HG03196 (cell line): ENCODE measurements around the gene ZNF274.
"Not testable (repeated sequence)": the region's sequence is repeated elsewhere in the genome, so short reads cannot be mapped to it uniquely, and the experiment has no call there.

Source experiments
- ATAC-seq: cut with Tn5 transposase; IDR thresholded peaks from one replicate; pipeline ENCODE4 v1.9.1; 2021; ENCODE audit not compliant: unreplicated experiment

ZNF274 gene

GRCh38 chr19:58212336-58213074 lies 29.6 kb downstream of the ZNF274 start:
- ATAC-seq: no peak

GRCh38 chr19:58213075-58213369 lies 30.2 kb downstream of the ZNF274 start:
- no peak for ATAC-seq

DNA sequence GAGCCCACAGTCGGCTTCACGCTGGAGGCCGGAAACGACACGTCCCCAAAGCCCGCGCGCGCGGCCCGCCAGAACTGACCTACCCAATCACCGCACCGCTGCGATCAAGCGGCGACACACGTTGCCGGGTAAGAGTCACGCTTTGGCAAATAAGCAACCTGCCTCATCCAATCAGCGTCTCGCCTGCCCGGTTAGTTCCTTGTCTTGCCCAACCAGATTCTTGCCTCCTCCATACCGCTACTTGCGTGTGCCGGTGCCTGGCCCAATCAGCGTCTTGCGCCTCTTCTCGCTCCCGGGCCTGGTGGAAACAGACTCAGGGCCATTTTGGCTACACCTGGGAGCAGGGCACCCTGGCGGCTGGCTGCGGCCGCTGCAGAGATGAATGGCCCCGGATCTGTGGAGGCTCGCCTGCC lies 34.2 kb downstream of the ZNF274 start:
- no peak for ATAC-seq

DNA sequence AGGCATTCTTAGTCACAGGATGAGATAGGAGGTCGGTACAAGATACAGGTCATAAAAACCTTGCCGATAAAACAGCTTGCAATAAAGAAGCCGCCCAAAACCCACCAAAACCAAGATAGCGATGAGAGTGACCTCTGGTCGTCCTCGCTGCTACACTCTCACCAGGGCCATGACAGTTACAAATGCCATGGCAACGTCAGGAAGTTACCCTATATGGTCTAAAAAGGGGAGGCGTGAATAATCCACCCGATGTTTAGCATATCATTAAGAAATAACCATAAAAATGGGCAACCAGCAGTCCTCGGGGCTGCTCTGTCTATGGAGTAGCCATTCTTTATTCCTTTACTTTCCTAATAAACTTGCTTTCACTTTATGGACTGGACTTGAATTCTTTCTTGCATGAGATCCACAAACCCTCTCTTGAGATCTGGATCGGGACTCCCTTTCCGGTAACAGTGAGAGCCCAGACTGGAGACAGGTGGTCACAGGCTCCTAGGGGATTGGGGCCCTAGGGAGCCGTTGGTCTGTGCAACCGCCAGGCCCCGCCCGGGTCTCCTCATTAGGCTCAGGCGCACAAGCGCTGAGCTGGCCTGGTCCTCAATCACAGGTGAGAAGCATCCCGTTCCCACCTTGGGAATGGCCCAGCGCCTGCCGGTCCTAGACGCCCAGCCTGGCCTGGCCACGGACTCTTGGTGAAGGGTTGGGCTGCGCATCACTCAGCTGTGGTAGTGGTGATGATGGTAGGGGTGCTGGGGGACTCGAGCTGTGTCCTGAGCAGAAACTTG lies 34.9 kb downstream of the ZNF274 start:
- no peak for ATAC-seq

DNA sequence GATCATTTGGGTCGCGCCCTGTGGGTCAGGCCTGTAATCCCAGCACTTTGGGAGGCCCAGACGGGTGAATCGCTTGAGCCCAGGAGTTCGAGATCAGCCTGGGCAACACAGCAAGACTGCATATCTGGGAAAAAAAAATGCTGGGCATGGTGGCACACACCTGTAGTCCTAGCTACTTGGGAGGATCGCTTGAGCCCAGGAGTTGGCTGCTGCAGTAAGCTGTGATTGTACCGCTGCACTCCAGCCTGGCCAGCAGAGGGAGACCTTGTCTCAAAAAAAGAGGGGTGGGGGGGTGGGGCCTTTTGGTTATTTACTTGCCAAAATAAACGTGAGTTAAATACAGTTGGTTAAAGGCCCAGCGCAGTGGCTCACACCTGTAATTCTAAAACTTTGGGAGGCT lies 36.0 kb downstream of the ZNF274 start:
- ATAC-seq: no peak

DNA sequence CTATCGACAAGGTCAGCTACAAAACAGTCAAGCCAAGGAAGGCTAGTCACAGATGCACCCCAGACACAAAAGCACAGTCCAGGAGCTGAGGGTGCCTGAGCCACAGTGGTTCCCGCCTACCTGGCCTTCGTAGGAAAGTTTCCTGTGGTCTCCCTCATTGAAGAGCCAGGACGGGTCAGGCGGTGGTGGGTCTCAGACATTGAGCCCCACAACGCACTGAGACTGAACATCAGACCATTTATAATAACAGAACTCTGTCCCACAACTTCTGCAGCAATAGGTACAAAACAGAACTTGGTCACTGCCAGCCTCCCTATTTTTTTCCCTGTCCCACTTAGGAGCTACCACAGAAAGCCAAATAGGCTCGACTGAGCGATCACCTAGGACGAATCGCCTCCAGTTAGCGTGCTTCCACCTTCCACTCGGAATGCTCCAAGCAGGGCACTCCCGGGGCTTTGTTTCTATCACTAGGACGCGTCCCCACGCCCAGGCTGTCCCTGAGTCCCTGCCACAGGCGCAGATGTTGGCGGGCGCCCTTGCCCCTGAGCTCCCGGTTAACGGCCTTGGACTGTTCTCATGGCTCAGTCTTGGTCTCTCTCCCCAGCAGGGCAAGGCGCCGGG lies 45.2 kb downstream of the ZNF274 start:
- no peak for ATAC-seq

- peak; percentile 85 for ATAC-seq
Measured at GRCh38 chr19:58228585-58229254, 45.9 kb downstream of the ZNF274 start, which contains the start of gene ZNF544. Gene ZNF544 (plus strand): TSS chr19:58228914. CDS start chr19:58244024, 15,110 bp downstream.

DNA sequence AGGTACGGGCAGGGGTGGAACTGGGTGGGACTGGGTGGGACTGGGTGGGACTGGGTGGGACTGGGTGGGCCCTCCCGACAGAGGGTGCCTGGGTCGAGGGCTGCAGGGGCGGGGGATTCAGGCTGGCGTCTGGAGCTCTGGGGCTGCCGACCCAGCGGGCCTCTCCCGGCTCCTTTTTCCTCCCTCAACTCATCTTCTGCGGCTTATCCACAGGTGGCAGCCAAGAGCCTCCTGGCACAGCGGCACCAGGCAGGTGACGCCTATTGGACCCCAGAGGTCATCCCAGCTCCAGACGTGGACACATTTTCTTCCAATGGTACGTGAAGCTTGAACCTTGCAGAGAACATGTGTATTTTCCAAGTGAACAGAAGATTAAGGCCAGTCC lies 46.4 kb downstream of the ZNF274 start:
- no peak for ATAC-seq

- no peak for ATAC-seq
Measured at GRCh38 chr19:58237324-58237723, 54.5 kb downstream of the ZNF274 start.

- no peak for ATAC-seq
Measured at GRCh38 chr19:58243351-58243750, 60.5 kb downstream of the ZNF274 start.

- no peak for ATAC-seq
Measured at GRCh38 chr19:58248886-58249285, 66.0 kb downstream of the ZNF274 start.

GRCh38 chr19:58252102-58252685 lies 69.3 kb downstream of the ZNF274 start:
- no peak for ATAC-seq

- not testable (repeated sequence) for ATAC-seq
Measured at GRCh38 chr19:58258259-58258658, 75.4 kb downstream of the ZNF274 start.

- ATAC-seq: no peak
Measured at GRCh38 chr19:58261600-58261967, 78.7 kb downstream of the ZNF274 start.

- ATAC-seq: no peak
Measured at GRCh38 chr19:58261968-58262921, 79.4 kb downstream of the ZNF274 start.

DNA sequence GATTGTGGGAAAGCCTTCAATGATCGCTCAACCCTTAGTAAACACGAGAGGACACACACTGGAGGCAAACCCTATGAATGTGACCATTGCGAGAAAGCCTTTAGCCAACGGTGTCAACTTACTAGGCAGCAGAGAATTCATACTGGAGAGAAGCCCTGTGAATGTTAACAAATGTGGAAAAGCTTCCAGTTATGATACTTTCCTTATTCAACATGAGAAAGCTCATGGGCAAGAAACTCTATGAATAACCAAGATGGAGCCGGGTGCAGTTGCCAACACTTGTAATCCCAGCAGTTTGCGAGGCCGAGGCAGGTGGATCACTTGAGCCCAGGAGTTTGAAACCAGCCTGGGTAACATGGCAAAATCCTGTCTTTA lies 80.0 kb downstream of the ZNF274 start:
- no peak for ATAC-seq
